VCaP (cell line): Measurements from ENCODE around the gene SLIT1.

Source experiments
- H3K27ac ChIP-seq: fragments of 450-650 bp; 2 replicates; pipeline ENCODE4 v1.5.1; 2017
- CTCF ChIP-seq: fragments of 450-650 bp; conservative IDR thresholded peaks from 2 replicates; pipeline ENCODE4 v1.5.1; 2017; ENCODE audit warnings: mild to moderate bottlenecking, moderate library complexity

SLIT1 gene

DNA sequence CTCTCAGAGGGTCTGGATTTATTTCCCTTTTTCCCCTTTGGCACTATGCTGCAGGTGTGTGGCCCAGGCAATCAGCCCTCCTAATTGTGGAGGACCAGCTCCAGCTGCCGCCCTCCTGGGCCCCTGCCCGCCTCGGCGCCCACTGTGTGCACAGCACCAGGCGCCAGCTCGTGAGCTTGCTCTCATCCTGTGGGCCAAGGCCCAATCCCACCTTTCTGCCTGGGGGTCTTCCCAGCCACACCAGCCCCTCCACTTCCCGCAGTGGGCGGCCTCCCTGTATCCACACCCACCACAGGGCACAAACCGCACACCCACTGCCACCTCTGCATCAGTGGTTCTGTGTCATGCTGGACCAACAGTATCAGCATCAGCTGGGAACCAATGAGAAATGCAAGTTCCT is 25.5 kb upstream of the SLIT1 start:
- no peak overlapping the region for H3K27ac ChIP-seq
- no peak for TF ChIP-seq CTCF

DNA sequence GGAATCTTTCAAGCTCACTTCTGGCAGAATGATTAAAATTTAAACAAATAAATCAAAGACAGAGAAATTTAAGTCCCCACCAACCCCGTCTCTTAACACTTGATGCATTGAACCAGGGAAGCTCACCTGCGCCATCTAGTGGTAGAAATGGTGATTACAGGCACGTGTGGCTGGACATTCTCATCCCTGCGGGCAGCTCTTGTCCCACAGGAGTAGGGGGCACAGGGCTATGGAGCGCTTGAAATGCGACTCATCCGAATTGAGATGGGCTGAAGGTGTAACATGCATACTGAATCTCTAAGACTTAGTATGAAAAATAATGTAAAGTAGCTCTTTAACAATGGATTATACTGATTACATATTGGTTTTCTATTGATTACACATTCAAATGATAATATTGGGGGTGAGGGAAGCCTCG is 24.8 kb upstream of the SLIT1 start:
- peak; percentile 96 for TF ChIP-seq CTCF
- no peak overlapping the region for H3K27ac ChIP-seq

GRCh38 chr10:97207756-97208346 is 22.1 kb upstream of the SLIT1 start:
- H3K27ac ChIP-seq: no peak overlapping the region
- no peak for TF ChIP-seq CTCF

GRCh38 chr10:97207131-97207530 is 21.4 kb upstream of the SLIT1 start:
- no peak overlapping the region for H3K27ac ChIP-seq
- TF ChIP-seq CTCF: no peak

DNA sequence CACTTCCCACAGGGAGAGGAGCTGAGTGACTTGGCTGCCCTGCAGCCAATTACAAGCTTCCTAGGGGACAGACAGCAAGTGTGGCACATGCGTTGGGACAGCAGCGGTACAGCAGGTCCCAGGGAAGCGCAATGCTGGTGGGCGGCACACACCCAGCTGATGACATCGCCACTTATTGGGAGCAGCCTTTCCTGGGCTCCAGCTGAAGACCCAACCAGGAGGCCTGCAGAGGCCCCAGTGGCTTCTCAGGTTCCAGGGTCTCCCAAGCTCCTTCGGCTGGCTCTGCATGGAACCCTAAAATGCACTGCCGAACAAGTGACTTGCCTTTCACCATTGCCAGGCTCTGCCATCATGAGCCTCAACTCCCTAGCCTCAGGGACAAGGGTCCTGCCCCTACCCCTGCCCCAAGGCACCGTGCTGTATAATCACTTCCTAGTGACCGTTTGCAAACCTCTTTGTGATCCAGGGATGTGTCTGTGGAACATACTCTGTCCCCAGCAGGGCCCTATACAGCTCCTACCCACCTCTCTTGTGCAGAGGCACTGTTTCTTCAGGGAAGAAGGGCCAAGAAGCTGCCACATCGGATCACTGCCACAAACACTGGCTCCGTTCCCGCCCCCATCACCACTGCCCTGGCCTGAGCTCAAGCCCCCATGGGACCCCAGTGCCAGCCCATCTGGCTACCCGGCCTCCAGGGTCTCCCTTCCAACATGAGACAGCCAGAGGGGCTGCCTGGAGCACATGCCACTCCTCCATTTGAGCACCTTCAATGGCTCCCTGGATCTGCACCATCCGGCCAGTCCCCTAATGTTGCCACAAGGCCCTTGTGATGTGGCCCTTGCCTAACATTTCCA is 19.3 kb upstream of the SLIT1 start:
- H3K27ac ChIP-seq: no peak overlapping the region
- no peak for TF ChIP-seq CTCF

DNA sequence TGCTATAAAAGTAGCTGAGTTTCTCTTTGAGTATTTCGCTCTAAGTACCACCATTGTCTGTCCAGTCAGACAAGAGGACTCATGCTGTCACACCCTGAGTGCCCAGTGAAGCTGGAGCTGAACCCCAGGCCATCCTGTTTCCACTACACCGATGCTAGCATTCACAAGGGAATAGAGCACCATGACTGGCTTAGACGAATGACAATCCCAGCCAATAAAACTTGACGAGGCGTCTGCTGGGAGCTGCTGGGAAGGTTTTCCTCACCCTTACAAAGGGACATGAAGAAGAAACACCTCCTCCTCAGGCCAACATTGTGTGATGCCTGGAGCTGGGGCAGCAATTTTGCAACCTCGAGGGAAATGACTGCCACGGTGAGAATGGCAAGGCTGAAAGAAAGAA is 17.5 kb upstream of the SLIT1 start:
- no peak overlapping the region for H3K27ac ChIP-seq
- TF ChIP-seq CTCF: no peak

DNA sequence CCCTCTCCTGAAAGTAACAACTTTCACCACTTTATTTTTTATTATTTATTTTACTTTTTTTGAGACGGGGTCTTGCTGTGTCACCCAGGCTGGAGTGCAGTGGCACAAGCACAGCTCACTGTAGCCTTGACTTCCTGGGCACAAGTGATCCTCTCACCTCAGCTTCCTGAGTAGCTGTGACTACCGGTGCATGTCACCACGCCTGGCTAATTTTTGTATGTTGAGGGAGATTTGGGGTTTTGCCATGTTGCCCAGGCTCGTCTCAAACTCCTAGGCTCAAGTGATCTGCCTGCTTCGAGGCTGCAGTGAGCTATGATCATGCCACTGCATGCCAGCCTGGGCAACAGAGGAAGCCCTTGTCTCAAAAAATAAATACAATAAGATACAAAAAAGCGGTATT is 14.9 kb upstream of the SLIT1 start:
- peak overlapping the region; percentile 95 for H3K27ac ChIP-seq
- TF ChIP-seq CTCF: no peak
